SJSA1 (cell line): ENCODE measurements around the gene PCID2. TPM values are rescaled to one million over a fixed set of nuclear protein-coding genes. Genes with fewer than 3 reads are reported as not detected.

Experiments used
- DNase-seq, 2 experiments: peaks; one replicate each; pipeline ENCODE4 v3.0.0-alpha.2; 2015 to 2020; ENCODE audit warnings: low spot score in 2 of 2, low read depth in 1 of 2
- H3K27ac ChIP-seq: fragments of 250-450 bp; sonication (Bioruptor Pico); 2 replicates; pipeline ENCODE4 v1.5.1; 2020; ENCODE audit warnings: mild to moderate bottlenecking, moderate library complexity
- H3K27me3 ChIP-seq: fragments of 250-450 bp; sonication (Bioruptor Pico); replicated peaks from 2 replicates; pipeline ENCODE4 v1.5.1; 2020; ENCODE audit warnings: mild to moderate bottlenecking, moderate library complexity
- H3K36me3 ChIP-seq: fragments of 250-450 bp; sonication (Bioruptor Pico); 2 replicates; pipeline ENCODE4 v1.5.1; 2020; ENCODE audit warnings: mild to moderate bottlenecking
- H3K4me1 ChIP-seq: fragments of 250-450 bp; sonication (Bioruptor Pico); replicated peaks from 2 replicates; pipeline ENCODE4 v1.6.1; 2021; ENCODE audit warnings: mild to moderate bottlenecking
- H3K4me3 ChIP-seq: fragments of 250-450 bp; sonication (Bioruptor Pico); 2 replicates; pipeline ENCODE4 v1.5.1; 2020; ENCODE audit warnings: mild to moderate bottlenecking
- H3K9me3 ChIP-seq: fragments of 250-450 bp; sonication (Bioruptor Pico); replicated peaks from 2 replicates; pipeline ENCODE4 v1.5.1; 2020; ENCODE audit warnings: mild to moderate bottlenecking
- total RNA-seq: library from RNA; depleted of rRNA; stranded (reverse); fragments of >200 nt; shearing (Covaris generic); gene quantifications from 2 replicates; pipeline ENCODE4 v1.2.3, GENCODE V29; 2014

The PCID2 gene
- total RNA-seq, 1 experiment from 2014 or later, result 126 TPM

- H3K27me3 ChIP-seq, result no peaks in the 10 kb centered on the region
- peaks cover 90% of the 10 kb centered on the region for H3K4me1 ChIP-seq
- no peak overlapping the region for H3K4me3 ChIP-seq
- H3K36me3 ChIP-seq, result peaks cover 59% of the 10 kb centered on the region
- no peak for DNase-seq
- H3K27ac ChIP-seq, result peak overlapping the region; percentile 48
- no peaks in the 10 kb centered on the region for H3K9me3 ChIP-seq
Measured at GRCh38 chr13:113190181-113190580, 18.3 kb downstream of the PCID2 start.

GRCh38 chr13:113187883-113188665 is 20.4 kb downstream of the PCID2 start:
- H3K36me3 ChIP-seq, result peaks cover 59% of the 10 kb centered on the region
- no peak for DNase-seq
- no peaks in the 10 kb centered on the region for H3K27me3 ChIP-seq

GRCh38 chr13:113187263-113187669 is 21.2 kb downstream of the PCID2 start:
- Histone ChIP-seq H3K4me3 (peak overlapping the region; percentile 32), H3K9me3 (no peaks in the 10 kb centered on the region), H3K27ac (peak overlapping the region; percentile 95), H3K27me3 (no peaks in the 10 kb centered on the region), H3K4me1 (peaks cover 96% of the 10 kb centered on the region), H3K36me3 (peaks cover 61% of the 10 kb centered on the region)
- peak; percentile 97 to 99 for DNase-seq

More at GRCh38 chr13:113187883-113188665, 20.4 kb downstream of the PCID2 start:
- peaks cover 96% of the 10 kb centered on the region for H3K4me1 ChIP-seq
- H3K27ac ChIP-seq, result peak overlapping the region; percentile 95
- no peaks in the 10 kb centered on the region for H3K9me3 ChIP-seq
- no peak overlapping the region for H3K4me3 ChIP-seq

- Histone ChIP-seq H3K27me3 (no peaks in the 10 kb centered on the region), H3K4me3 (peak overlapping the region; percentile 32), H3K36me3 (peaks cover 58% of the 10 kb centered on the region), H3K27ac (peak overlapping the region; percentile 94), H3K4me1 (peaks cover 96% of the 10 kb centered on the region), H3K9me3 (no peaks in the 10 kb centered on the region)
- peak; percentile 80 to 90 for DNase-seq
Measured at GRCh38 chr13:113186061-113186900, 22.2 kb downstream of the PCID2 start.

- Histone ChIP-seq H3K36me3 (peaks cover 64% of the 10 kb centered on the region), H3K9me3 (no peaks in the 10 kb centered on the region), H3K4me1 (peaks cover 96% of the 10 kb centered on the region), H3K27me3 (no peaks in the 10 kb centered on the region), H3K27ac (peak overlapping the region; percentile 94), H3K4me3 (peak overlapping the region; percentile 26)
- peak in 1 of 2 experiments; percentile 39 for DNase-seq
Measured at GRCh38 chr13:113184568-113185440, 23.7 kb downstream of the PCID2 start.

- H3K4me3 ChIP-seq, result no peak overlapping the region; the same call in 1 of the 2 replicates
- H3K36me3 ChIP-seq, result peaks cover 70% of the 10 kb centered on the region
- peak overlapping the region; percentile 61 for H3K27ac ChIP-seq
- peaks cover 96% of the 10 kb centered on the region for H3K4me1 ChIP-seq
- peak in 1 of 2 experiments; percentile 51 for DNase-seq
- no peaks in the 10 kb centered on the region for H3K27me3 ChIP-seq
- H3K9me3 ChIP-seq, result no peaks in the 10 kb centered on the region
Measured at GRCh38 chr13:113183450-113184129, 24.9 kb downstream of the PCID2 start.

- DNase-seq, result peak; percentile 71 to 76
- H3K9me3 ChIP-seq, result no peaks in the 10 kb centered on the region
- no peaks in the 10 kb centered on the region for H3K27me3 ChIP-seq
- H3K27ac ChIP-seq, result peak overlapping the region; percentile 61
- no peak overlapping the region for H3K4me3 ChIP-seq
- peaks cover 70% of the 10 kb centered on the region for H3K36me3 ChIP-seq
- H3K4me1 ChIP-seq, result peaks cover 97% of the 10 kb centered on the region
Measured at GRCh38 chr13:113182046-113182445, 26.4 kb downstream of the PCID2 start.

- Histone ChIP-seq H3K36me3 (peaks cover 81% of the 10 kb centered on the region), H3K4me1 (peaks cover 79% of the 10 kb centered on the region), H3K27ac (peak overlapping the region; percentile 70), H3K4me3 (no peak overlapping the region), H3K9me3 (no peaks in the 10 kb centered on the region), H3K27me3 (no peaks in the 10 kb centered on the region)
- peak; percentile 81 to 83 for DNase-seq
Measured at GRCh38 chr13:113179374-113180230, 28.9 kb downstream of the PCID2 start.

- Histone ChIP-seq H3K9me3 (no peaks in the 10 kb centered on the region), H3K27me3 (no peaks in the 10 kb centered on the region), H3K4me3 (no peak overlapping the region), H3K4me1 (peaks cover 72% of the 10 kb centered on the region), H3K27ac (peak overlapping the region; percentile 70), H3K36me3 (peaks cover 78% of the 10 kb centered on the region)
- DNase-seq, result no peak
Measured at GRCh38 chr13:113178896-113179167, 29.6 kb downstream of the PCID2 start.

- Histone ChIP-seq H3K9me3 (no peaks in the 10 kb centered on the region), H3K4me1 (peaks cover 66% of the 10 kb centered on the region), H3K27me3 (no peaks in the 10 kb centered on the region), H3K27ac (peak overlapping the region; percentile 88), H3K4me3 (peak overlapping the region; percentile 25), H3K36me3 (peaks cover 77% of the 10 kb centered on the region)
- DNase-seq, result peak; percentile 95
Measured at GRCh38 chr13:113178070-113178895, 30.2 kb downstream of the PCID2 start.

- H3K4me3 ChIP-seq, result no peak overlapping the region
- peaks cover 51% of the 10 kb centered on the region for H3K4me1 ChIP-seq
- peak overlapping the region; percentile 88 for H3K27ac ChIP-seq
- no peaks in the 10 kb centered on the region for H3K9me3 ChIP-seq
- H3K27me3 ChIP-seq, result no peaks in the 10 kb centered on the region
- DNase-seq, result no peak
- peaks cover 81% of the 10 kb centered on the region for H3K36me3 ChIP-seq
Measured at GRCh38 chr13:113176822-113177221, 31.6 kb downstream of the PCID2 start.

GRCh38 chr13:113176280-113176679 is 32.2 kb downstream of the PCID2 start:
- Histone ChIP-seq H3K4me1 (peaks cover 46% of the 10 kb centered on the region), H3K27ac (no peak overlapping the region), H3K36me3 (peaks cover 81% of the 10 kb centered on the region), H3K27me3 (no peaks in the 10 kb centered on the region), H3K4me3 (no peak overlapping the region), H3K9me3 (no peaks in the 10 kb centered on the region)
- DNase-seq, result peak; percentile 73 to 78
